Measurements from ENCODE around the gene RGS9. TPM values are rescaled to one million over a fixed set of nuclear protein-coding genes. Genes with fewer than 3 reads are reported as not detected.

RGS9 gene
- total and polyA plus RNA-seq, 2 experiments from 2014 or later = 12.8 to 29.6 TPM

- Mint-ChIP-seq H3K27ac (no peak overlapping the region), H3K4me1 (no peaks in the 10 kb centered on the region), H3K4me3 (no peak overlapping the region)
Observed at GRCh38 chr17:65259281-65259680, 122.1 kb downstream of the RGS9 start.

GRCh38 chr17:65259696-65260485 lies 122.7 kb downstream of the RGS9 start:
- no peak overlapping the region for H2AFZ ChIP-seq
- Mint-ChIP-seq H3K27ac (no peak overlapping the region), H3K9me3 (peaks cover 4% of the 10 kb centered on the region; the same call in 1 of the 3 replicates), H3K4me1 (no peaks in the 10 kb centered on the region), H3K4me3 (no peak overlapping the region), H3K27me3 (ENCODE audit: insufficient read depth, low read depth, poor library complexity) (peaks cover 3% of the 10 kb centered on the region), H3K36me3 (ENCODE audit: low read depth) (no peaks in the 10 kb centered on the region)
- no peak for TF ChIP-seq ETS1 (IDR thresholded peaks at IDR 0.05)
- no peak for TF ChIP-seq CTCF (conservative IDR thresholded peaks at IDR 0.05; ENCODE audit: low read depth in 2 of 2)
- no peak for TF ChIP-seq EZH2 (IDR thresholded peaks at IDR 0.05; ENCODE audit: low read depth, unreplicated experiment)
- no peak for TF ChIP-seq ZNF331 (CRISPR knock-in tag; IDR thresholded peaks at IDR 0.05; ENCODE audit: low read depth)
- H3K9me2 ChIP-seq (ENCODE audit: insufficient read depth) = no peaks in the 10 kb centered on the region
- no peak overlapping the region for H3K27ac ChIP-seq (ENCODE audit: low read depth)
- no peak overlapping the region for H3K4me2 ChIP-seq
- no peak for ATAC-seq
- no peaks in the 10 kb centered on the region for H4K20me1 ChIP-seq (replicated peaks; ENCODE audit: insufficient read depth)
- no peak for DNase-seq (ENCODE audit: low spot score)
- no peaks in the 10 kb centered on the region for H3K36me3 ChIP-seq (ENCODE audit: insufficient read depth)
- H3K79me2 ChIP-seq (replicated peaks; ENCODE audit: insufficient read depth) = no peaks in the 10 kb centered on the region
- H3K27me3 ChIP-seq (ENCODE audit: insufficient read depth) = no peaks in the 10 kb centered on the region
- no peaks in the 10 kb centered on the region for H3F3A ChIP-seq (replicated peaks; ENCODE audit: low read depth)
- H3K4me1 ChIP-seq (ENCODE audit: insufficient read depth) = no peaks in the 10 kb centered on the region
- H3K4me3 ChIP-seq = no peak overlapping the region

More at GRCh38 chr17:65259281-65259680, 122.1 kb downstream of the RGS9 start:
- Histone ChIP-seq H3K9me2 (ENCODE audit: insufficient read depth) (no peaks in the 10 kb centered on the region), H4K20me1 (replicated peaks; ENCODE audit: insufficient read depth) (no peaks in the 10 kb centered on the region), H3K79me2 (replicated peaks; ENCODE audit: insufficient read depth) (no peaks in the 10 kb centered on the region), H3K27me3 (ENCODE audit: insufficient read depth) (no peaks in the 10 kb centered on the region), H3F3A (replicated peaks; ENCODE audit: low read depth) (no peaks in the 10 kb centered on the region), H2AFZ (no peak overlapping the region), H3K4me1 (ENCODE audit: insufficient read depth) (no peaks in the 10 kb centered on the region), H3K4me3 (no peak overlapping the region), H3K4me2 (no peak overlapping the region), H3K27ac (ENCODE audit: low read depth) (no peak overlapping the region), H3K36me3 (ENCODE audit: insufficient read depth) (no peaks in the 10 kb centered on the region)
- ATAC-seq (no peak), DNase-seq (ENCODE audit: low spot score) (no peak)
- H3K27me3 Mint-ChIP-seq (ENCODE audit: insufficient read depth, low read depth, poor library complexity) = peaks cover 3% of the 10 kb centered on the region
- no peak for TF ChIP-seq STAT1 (IDR thresholded peaks at IDR 0.05; ENCODE audit: unreplicated experiment)
- no peak for TF ChIP-seq ZNF114 (CRISPR knock-in tag; IDR thresholded peaks at IDR 0.05)
- no peaks in the 10 kb centered on the region for H3K36me3 Mint-ChIP-seq (ENCODE audit: low read depth)
- peaks cover 4% of the 10 kb centered on the region; the same call in 1 of the 3 replicates for H3K9me3 Mint-ChIP-seq

- Histone ChIP-seq H3K4me3 (no peak overlapping the region), H4K20me1 (replicated peaks; ENCODE audit: insufficient read depth) (no peaks in the 10 kb centered on the region), H3K79me2 (replicated peaks; ENCODE audit: insufficient read depth) (no peaks in the 10 kb centered on the region), H3F3A (replicated peaks; ENCODE audit: low read depth) (no peaks in the 10 kb centered on the region), H3K4me2 (no peak overlapping the region), H2AFZ (no peak overlapping the region; the same call in 1 of the 2 replicates), H3K36me3 (ENCODE audit: insufficient read depth) (no peaks in the 10 kb centered on the region), H3K27me3 (ENCODE audit: insufficient read depth) (no peaks in the 10 kb centered on the region), H3K27ac (ENCODE audit: low read depth) (no peak overlapping the region), H3K4me1 (ENCODE audit: insufficient read depth) (no peaks in the 10 kb centered on the region), H3K9me2 (ENCODE audit: insufficient read depth) (no peaks in the 10 kb centered on the region; the same call in 1 of the 2 replicates)
- Mint-ChIP-seq H3K9me3 (peaks cover 4% of the 10 kb centered on the region; the same call in 1 of the 3 replicates), H3K27me3 (ENCODE audit: insufficient read depth, low read depth, poor library complexity) (peaks cover 3% of the 10 kb centered on the region), H3K36me3 (ENCODE audit: low read depth) (no peaks in the 10 kb centered on the region), H3K4me1 (no peaks in the 10 kb centered on the region), H3K4me3 (no peak overlapping the region), H3K27ac (no peak overlapping the region)
- DNase-seq (ENCODE audit: low spot score) = no peak
- ATAC-seq = no peak
- no peak for TF ChIP-seq ZNF462 (CRISPR knock-in tag; IDR thresholded peaks at IDR 0.05)
Observed at GRCh38 chr17:65260626-65261025, 123.5 kb downstream of the RGS9 start.
